ENCODE measurements around the gene JAM2. TPM values are rescaled to one million over a fixed set of nuclear protein-coding genes. Genes with fewer than 3 reads are reported as not detected.
"Not testable (repeated sequence)": the region's sequence is repeated elsewhere in the genome, so short reads cannot be mapped to it uniquely, and the experiment has no call there.

The JAM2 gene
- total and polyA plus RNA-seq, 2 donors, result 25.3 to 62.1 TPM

- no peak for DNase-seq (ENCODE audit: extremely low spot score)
- Histone ChIP-seq H3K4me1 (ENCODE audit: insufficient read depth) (no peaks in the 10 kb centered on the region), H3K4me3 (ENCODE audit: low read depth, low read length) (no peak overlapping the region), H3K27ac (ENCODE audit: low read depth) (no peak overlapping the region), H3K36me3 (ENCODE audit: insufficient read depth) (no peaks in the 10 kb centered on the region)
- 93% methylated on average over 5 of the region's 5 CpGs for WGBS
These were observed 71.5 kb downstream of the JAM2 start for GRCh38 chr21:25710550-25710949.

GRCh38 chr21:25714066-25714465, 75.0 kb downstream of the JAM2 start:
- not testable (repeated sequence) for H3K4me3 ChIP-seq (ENCODE audit: low read depth, low read length); H3K36me3 ChIP-seq (ENCODE audit: insufficient read depth); H3K4me1 ChIP-seq (ENCODE audit: insufficient read depth); DNase-seq (ENCODE audit: extremely low spot score); H3K27ac ChIP-seq (ENCODE audit: low read depth)
- WGBS, result 97% methylated on average over 10 of the region's 10 CpGs

- Histone ChIP-seq H3K36me3 (ENCODE audit: insufficient read depth) (no peaks in the 10 kb centered on the region), H3K27ac (ENCODE audit: low read depth) (no peak overlapping the region)
- 87% methylated on average over 5 of the region's 5 CpGs for WGBS
These were observed 78.6 kb downstream of the JAM2 start for GRCh38 chr21:25717491-25718147.

GRCh38 chr21:25721987-25722386, 82.9 kb downstream of the JAM2 start:
- Histone ChIP-seq H3K27ac (ENCODE audit: low read depth) (no peak overlapping the region), H3K4me3 (ENCODE audit: low read depth, low read length) (no peak overlapping the region), H3K4me1 (ENCODE audit: insufficient read depth) (no peaks in the 10 kb centered on the region), H3K36me3 (ENCODE audit: insufficient read depth) (peaks cover 6% of the 10 kb centered on the region)
- no peak for DNase-seq (ENCODE audit: extremely low spot score)
- 82% methylated on average over 3 of the region's 3 CpGs for WGBS

More at GRCh38 chr21:25717491-25718147, 78.6 kb downstream of the JAM2 start:
- no peak for DNase-seq (ENCODE audit: extremely low spot score)
- H3K4me3 ChIP-seq (ENCODE audit: low read depth, low read length), result no peak overlapping the region
- no peaks in the 10 kb centered on the region for H3K4me1 ChIP-seq (ENCODE audit: insufficient read depth)

- peaks cover 6% of the 10 kb centered on the region for H3K36me3 ChIP-seq (ENCODE audit: insufficient read depth)
- WGBS, result 79% methylated on average over 3 of the region's 3 CpGs
- H3K4me1 ChIP-seq (ENCODE audit: insufficient read depth), result no peaks in the 10 kb centered on the region
- no peak overlapping the region for H3K4me3 ChIP-seq (ENCODE audit: low read depth, low read length)
- no peak overlapping the region for H3K27ac ChIP-seq (ENCODE audit: low read depth)
- DNase-seq (ENCODE audit: extremely low spot score), result no peak
These were observed 83.6 kb downstream of the JAM2 start for GRCh38 chr21:25722631-25723030.

GRCh38 chr21:25732091-25732760, 93.2 kb downstream of the JAM2 start:
- Histone ChIP-seq H3K36me3 (ENCODE audit: insufficient read depth) (peaks cover 3% of the 10 kb centered on the region), H3K27ac (ENCODE audit: low read depth) (no peak overlapping the region), H3K4me3 (ENCODE audit: low read depth, low read length) (no peak overlapping the region), H3K4me1 (ENCODE audit: insufficient read depth) (peaks cover 2% of the 10 kb centered on the region)
- DNase-seq (ENCODE audit: extremely low spot score), result no peak
- WGBS, result 88% methylated on average over 6 of the region's 6 CpGs

GRCh38 chr21:25733859-25734653, 95.0 kb downstream of the JAM2 start:
- DNase-seq (ENCODE audit: extremely low spot score), result no peak
- Histone ChIP-seq H3K4me1 (ENCODE audit: insufficient read depth) (peaks cover 2% of the 10 kb centered on the region), H3K4me3 (ENCODE audit: low read depth, low read length) (peak overlapping the region; percentile 85), H3K27ac (ENCODE audit: low read depth) (peak overlapping the region; percentile 92), H3K36me3 (ENCODE audit: insufficient read depth) (no peaks in the 10 kb centered on the region)
- 4% methylated on average over 30 of the region's 30 CpGs for WGBS

GRCh38 chr21:25734654-25734903, 95.5 kb downstream of the JAM2 start:
- Histone ChIP-seq H3K27ac (ENCODE audit: low read depth) (peak overlapping the region; percentile 92), H3K4me3 (ENCODE audit: low read depth, low read length) (peak overlapping the region; percentile 85), H3K4me1 (ENCODE audit: insufficient read depth) (peaks cover 2% of the 10 kb centered on the region), H3K36me3 (ENCODE audit: insufficient read depth) (no peaks in the 10 kb centered on the region)
- WGBS, result under 1% methylated on average over 10 of the region's 10 CpGs
- no peak for DNase-seq (ENCODE audit: extremely low spot score)

GRCh38 chr21:25734904-25735645, 96.0 kb downstream of the JAM2 start, which contains the start of the genes ATP5PF and GABPA:
Gene ATP5PF, minus strand, starts transcription at chr21:25734904. Its CDS starts 5,110 bp downstream, at chr21:25729794.
Gene GABPA, plus strand, starts transcription at chr21:25734972. Its CDS starts 6,627 bp downstream, at chr21:25741599.
- Histone ChIP-seq H3K4me3 (ENCODE audit: low read depth, low read length) (peak within 1 kb of the TSS; percentile 85), H3K36me3 (ENCODE audit: insufficient read depth) (no peaks in the 10 kb centered on the region), H3K27ac (ENCODE audit: low read depth) (peak within 1 kb of the TSS; percentile 95), H3K4me1 (ENCODE audit: insufficient read depth) (peaks cover 2% of the 10 kb centered on the region)
- peak; percentile 95 for DNase-seq (ENCODE audit: extremely low spot score)
- WGBS, result under 1% methylated on average over 64 of the region's 64 CpGs

GRCh38 chr21:25735646-25736597, 96.9 kb downstream of the JAM2 start:
- peak overlapping the region; percentile 95 for H3K27ac ChIP-seq (ENCODE audit: low read depth)
- peak overlapping the region; percentile 85 for H3K4me3 ChIP-seq (ENCODE audit: low read depth, low read length)
- no peaks in the 10 kb centered on the region for H3K36me3 ChIP-seq (ENCODE audit: insufficient read depth)
- peak; percentile 68 for DNase-seq (ENCODE audit: extremely low spot score)
- peaks cover 2% of the 10 kb centered on the region for H3K4me1 ChIP-seq (ENCODE audit: insufficient read depth)
- under 1% methylated on average over 48 of the region's 48 CpGs for WGBS

- no peaks in the 10 kb centered on the region for H3K4me1 ChIP-seq (ENCODE audit: insufficient read depth)
- no peaks in the 10 kb centered on the region for H3K36me3 ChIP-seq (ENCODE audit: insufficient read depth)
- no peak overlapping the region for H3K4me3 ChIP-seq (ENCODE audit: low read depth, low read length)
- 69% methylated on average over 1 of the region's 1 CpG for WGBS
- no peak overlapping the region for H3K27ac ChIP-seq (ENCODE audit: low read depth)
- no peak for DNase-seq (ENCODE audit: extremely low spot score)
These were observed 98.4 kb downstream of the JAM2 start for GRCh38 chr21:25737421-25737820.

GRCh38 chr21:25742900-25743299, 103.8 kb downstream of the JAM2 start:
- H3K27ac ChIP-seq (ENCODE audit: low read depth), result no peak overlapping the region
- no peak for DNase-seq (ENCODE audit: extremely low spot score)
- no peaks in the 10 kb centered on the region for H3K36me3 ChIP-seq (ENCODE audit: insufficient read depth)
- H3K4me3 ChIP-seq (ENCODE audit: low read depth, low read length), result no peak overlapping the region
- H3K4me1 ChIP-seq (ENCODE audit: insufficient read depth), result no peaks in the 10 kb centered on the region
- 95% methylated on average over 3 of the region's 3 CpGs for WGBS
